BE2C (cell line): ENCODE data around the gene PIP5KL1.

Experiments used
- DNase-seq: peaks from one replicate; pipeline ENCODE4 v3.0.0-alpha.2; 2020
- H3K27me3 ChIP-seq: fragments of 250-450 bp; sonication (Bioruptor Pico); 2 replicates; pipeline ENCODE4 v1.5.1; 2020; ENCODE audit warnings: mild to moderate bottlenecking
- H3K36me3 ChIP-seq: fragments of 250-450 bp; sonication (Bioruptor Pico); 2 replicates; pipeline ENCODE4 v1.5.1; 2020; ENCODE audit warnings: mild to moderate bottlenecking
- H3K4me1 ChIP-seq: fragments of 250-450 bp; sonication (Bioruptor Pico); 2 replicates; pipeline ENCODE4 v1.5.1; 2020
- H3K4me3 ChIP-seq: 2 replicates; pipeline ENCODE4 v1.5.1; 2011; ENCODE audit warnings: low read depth, low read length
- H3K9me3 ChIP-seq: fragments of 250-450 bp; sonication (Bioruptor Pico); 2 replicates; pipeline ENCODE4 v1.5.1; 2020
- TF ChIP-seq, protein P1 (sequence below): IDR thresholded peaks from 2 replicates; pipeline ENCODE4 v1.5.1; 2012; ENCODE audit warnings: mild to moderate bottlenecking, low read depth, low read length

The PIP5KL1 gene

DNA sequence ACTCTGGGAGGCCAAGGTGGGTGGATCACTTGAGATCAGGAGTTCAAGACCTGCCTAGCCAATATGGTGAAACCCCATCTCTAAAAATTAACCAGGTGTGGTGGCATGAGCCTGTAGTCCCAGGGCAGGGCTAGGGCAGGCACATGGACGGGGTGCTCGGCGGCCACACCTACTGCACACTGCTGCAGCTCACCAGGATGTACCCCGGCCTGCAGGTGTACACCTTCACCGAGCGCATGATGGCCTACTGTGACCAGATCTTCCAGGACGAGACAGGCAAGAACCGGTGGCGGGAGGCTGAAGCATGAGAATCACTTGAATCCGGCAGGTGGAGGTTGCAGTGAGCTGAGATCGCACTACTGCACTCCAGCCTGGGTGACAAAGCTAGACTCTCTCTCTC is 16.9 kb downstream of the PIP5KL1 start:
- Histone ChIP-seq H3K27me3 (no peaks in the 10 kb centered on the region), H3K4me1 (peaks cover 22% of the 10 kb centered on the region), H3K4me3 (no peak overlapping the region), H3K36me3 (no peaks in the 10 kb centered on the region), H3K9me3 (no peaks in the 10 kb centered on the region)
- TF ChIP-seq, protein P1, sequence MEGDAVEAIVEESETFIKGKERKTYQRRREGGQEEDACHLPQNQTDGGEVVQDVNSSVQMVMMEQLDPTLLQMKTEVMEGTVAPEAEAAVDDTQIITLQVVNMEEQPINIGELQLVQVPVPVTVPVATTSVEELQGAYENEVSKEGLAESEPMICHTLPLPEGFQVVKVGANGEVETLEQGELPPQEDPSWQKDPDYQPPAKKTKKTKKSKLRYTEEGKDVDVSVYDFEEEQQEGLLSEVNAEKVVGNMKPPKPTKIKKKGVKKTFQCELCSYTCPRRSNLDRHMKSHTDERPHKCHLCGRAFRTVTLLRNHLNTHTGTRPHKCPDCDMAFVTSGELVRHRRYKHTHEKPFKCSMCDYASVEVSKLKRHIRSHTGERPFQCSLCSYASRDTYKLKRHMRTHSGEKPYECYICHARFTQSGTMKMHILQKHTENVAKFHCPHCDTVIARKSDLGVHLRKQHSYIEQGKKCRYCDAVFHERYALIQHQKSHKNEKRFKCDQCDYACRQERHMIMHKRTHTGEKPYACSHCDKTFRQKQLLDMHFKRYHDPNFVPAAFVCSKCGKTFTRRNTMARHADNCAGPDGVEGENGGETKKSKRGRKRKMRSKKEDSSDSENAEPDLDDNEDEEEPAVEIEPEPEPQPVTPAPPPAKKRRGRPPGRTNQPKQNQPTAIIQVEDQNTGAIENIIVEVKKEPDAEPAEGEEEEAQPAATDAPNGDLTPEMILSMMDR = no peak
- no peak for DNase-seq

DNA sequence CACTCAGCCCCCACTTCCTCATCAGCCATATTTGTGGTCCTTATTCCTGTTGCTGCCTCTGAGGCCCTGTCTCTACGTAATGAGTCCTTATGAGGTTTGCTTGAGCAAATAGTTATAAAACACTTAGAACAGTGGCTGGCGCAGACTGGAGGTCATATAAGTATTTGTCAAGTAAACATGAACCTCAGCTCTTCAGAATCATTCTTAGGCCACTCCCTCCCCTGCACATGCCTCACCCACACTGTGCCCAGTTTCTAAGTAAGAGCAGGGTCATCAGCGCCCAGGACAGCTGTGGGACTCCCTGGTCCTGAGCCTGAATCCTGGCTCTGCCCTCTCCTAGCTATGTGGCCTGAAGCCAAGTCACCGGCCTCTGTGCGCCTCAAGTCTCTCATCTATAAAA is 17.7 kb downstream of the PIP5KL1 start:
- peaks cover 15% of the 10 kb centered on the region for H3K4me1 ChIP-seq
- H3K27me3 ChIP-seq = no peaks in the 10 kb centered on the region
- TF ChIP-seq, protein P1 = no peak
- DNase-seq = no peak
- no peak overlapping the region for H3K4me3 ChIP-seq
- H3K36me3 ChIP-seq = no peaks in the 10 kb centered on the region
- no peaks in the 10 kb centered on the region for H3K9me3 ChIP-seq

DNA sequence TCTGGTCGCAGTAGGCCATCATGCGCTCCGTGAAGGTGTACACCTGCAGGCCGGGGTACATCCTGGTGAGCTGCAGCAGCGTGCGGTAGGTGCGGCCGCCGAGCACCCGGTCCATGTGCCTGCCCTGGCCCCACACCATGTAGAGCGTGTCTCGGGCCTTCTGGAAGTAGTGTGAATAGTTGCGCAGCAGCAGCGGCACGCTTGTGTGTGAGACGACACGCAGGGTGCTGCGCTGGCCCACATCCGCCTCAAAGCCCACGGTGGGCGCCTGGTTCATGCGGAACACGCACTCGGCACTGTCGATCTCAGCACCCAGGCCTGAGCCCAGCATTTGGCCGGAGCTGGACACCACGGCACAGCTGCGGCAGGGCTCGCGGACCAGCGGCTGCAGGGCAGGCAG is 18.3 kb downstream of the PIP5KL1 start:
- peaks cover 12% of the 10 kb centered on the region for H3K4me1 ChIP-seq
- H3K4me3 ChIP-seq = no peak overlapping the region
- no peaks in the 10 kb centered on the region for H3K36me3 ChIP-seq
- no peak for DNase-seq
- H3K27me3 ChIP-seq = no peaks in the 10 kb centered on the region
- no peaks in the 10 kb centered on the region for H3K9me3 ChIP-seq
- TF ChIP-seq, protein P1 = no peak

DNA sequence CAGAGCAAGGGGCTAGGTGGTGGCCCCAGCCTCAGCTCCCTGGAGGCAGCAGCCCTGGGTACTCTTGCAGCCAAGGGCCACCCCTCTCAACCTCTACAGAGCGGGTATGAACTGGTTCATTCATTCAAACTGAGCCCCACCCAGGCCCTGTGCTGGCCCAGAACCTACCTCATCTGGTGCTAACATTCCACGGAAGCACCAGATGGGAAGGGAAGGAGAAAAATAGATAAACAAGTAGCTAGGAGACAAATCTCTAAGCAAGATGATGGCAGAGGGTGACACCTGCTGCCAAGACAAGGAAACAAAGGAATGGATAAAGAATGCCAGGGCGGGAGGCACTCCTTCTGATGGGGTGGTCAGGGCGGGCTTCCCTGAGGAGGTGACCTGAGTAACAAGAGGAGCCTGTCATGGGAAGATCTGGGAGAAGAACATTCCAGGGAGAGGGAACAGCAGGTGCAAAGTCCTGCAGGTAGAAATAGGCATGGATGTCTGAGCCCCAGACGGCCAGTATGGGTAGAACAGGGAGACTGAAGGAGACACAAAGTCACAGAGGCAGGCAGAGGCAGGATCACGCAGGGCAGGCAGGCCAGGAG is 19.9 kb downstream of the PIP5KL1 start:
- Histone ChIP-seq H3K4me3 (no peak overlapping the region), H3K27me3 (no peaks in the 10 kb centered on the region), H3K36me3 (no peaks in the 10 kb centered on the region), H3K9me3 (no peaks in the 10 kb centered on the region), H3K4me1 (peaks cover 7% of the 10 kb centered on the region)
- TF ChIP-seq, protein P1 = peak; percentile 24
- DNase-seq = peak; percentile 14

DNA sequence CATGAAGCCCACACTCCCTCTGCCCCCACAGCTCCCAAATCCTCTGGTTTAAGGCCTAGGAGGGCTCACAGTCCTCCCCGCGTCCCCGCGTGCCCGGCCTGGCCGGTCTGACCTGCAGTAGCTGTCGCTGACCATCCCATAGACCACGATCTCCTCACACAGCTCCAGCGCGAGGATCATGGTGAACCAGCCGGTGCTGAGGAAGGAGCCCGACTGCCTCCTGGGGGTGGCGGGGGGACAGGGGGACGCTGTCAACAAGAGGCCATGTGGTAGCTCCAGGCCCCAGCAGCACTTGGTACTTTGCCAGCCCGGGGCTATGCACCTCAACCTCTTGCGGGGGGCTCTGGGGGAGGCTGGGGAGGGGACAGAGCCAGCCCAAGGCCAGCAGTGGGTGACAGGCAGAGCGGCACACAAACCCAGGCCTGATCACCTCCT is 20.7 kb downstream of the PIP5KL1 start:
- Histone ChIP-seq H3K9me3 (no peaks in the 10 kb centered on the region), H3K4me3 (no peak overlapping the region), H3K4me1 (peaks cover under 1% of the 10 kb centered on the region), H3K36me3 (no peaks in the 10 kb centered on the region), H3K27me3 (no peaks in the 10 kb centered on the region)
- DNase-seq = no peak
- TF ChIP-seq, protein P1 = no peak

DNA sequence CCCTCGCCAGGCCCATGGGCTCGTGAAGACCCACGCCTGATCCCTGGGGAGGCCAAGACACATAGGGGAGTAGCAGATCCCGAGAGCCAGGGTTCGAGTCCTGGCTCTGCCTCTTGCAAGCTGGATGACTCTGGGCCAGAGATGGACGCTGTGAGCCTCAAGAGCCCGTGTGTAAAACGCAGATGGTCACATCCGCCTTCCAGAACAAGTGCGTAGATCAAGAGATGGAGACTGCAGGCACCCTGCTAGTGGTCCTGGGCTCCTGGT is 22.0 kb downstream of the PIP5KL1 start:
- DNase-seq = no peak
- Histone ChIP-seq H3K9me3 (no peaks in the 10 kb centered on the region), H3K4me3 (no peak overlapping the region), H3K36me3 (no peaks in the 10 kb centered on the region), H3K4me1 (peaks cover 8% of the 10 kb centered on the region), H3K27me3 (no peaks in the 10 kb centered on the region)
- TF ChIP-seq, protein P1 = no peak
